NCI-H1417 treated with DMSO at 0.1 percent for 48 hours (cell line): ENCODE data around the gene CHI3L1.
"Not testable (repeated sequence)": the region's sequence is repeated elsewhere in the genome, so short reads cannot be mapped to it uniquely, and the experiment has no call there.

Experiments used
- DNase-seq: peaks from one replicate; lab custom pipeline; 2025; lab: John Stamatoyannopoulos, UW

The CHI3L1 gene

GRCh38 chr1:203186446-203187303, at the start of gene CHI3L1:
CHI3L1 (minus strand) TSS chr1:203186704; CDS start chr1:203186623, 81 bp downstream.
- DNase-seq: no peak

GRCh38 chr1:203234901-203235300, 48.4 kb upstream of the CHI3L1 start:
- DNase-seq: not testable (repeated sequence)

GRCh38 chr1:203229471-203230135, 43.1 kb upstream of the CHI3L1 start, which contains the start of gene CHIT1:
CHIT1 (minus strand) TSS chr1:203229673; CDS start chr1:203229636, 37 bp downstream.
- no peak for DNase-seq

- DNase-seq: no peak
Measured at GRCh38 chr1:203228670-203229069, 42.2 kb upstream of the CHI3L1 start.

GRCh38 chr1:203227371-203228083, 41.0 kb upstream of the CHI3L1 start:
- no peak for DNase-seq

- no peak for DNase-seq
Measured at GRCh38 chr1:203225071-203225470, 38.6 kb upstream of the CHI3L1 start.

- no peak for DNase-seq
Measured at GRCh38 chr1:203223012-203223775, 36.7 kb upstream of the CHI3L1 start.

- DNase-seq: no peak
Measured at GRCh38 chr1:203219934-203220333, 33.4 kb upstream of the CHI3L1 start.

GRCh38 chr1:203219171-203219570, 32.7 kb upstream of the CHI3L1 start:
- DNase-seq: no peak

- no peak for DNase-seq
Measured at GRCh38 chr1:203217668-203218067, 31.2 kb upstream of the CHI3L1 start.

GRCh38 chr1:203217139-203217655, 30.7 kb upstream of the CHI3L1 start:
- no peak for DNase-seq

- peak; percentile 22 for DNase-seq
Measured at GRCh38 chr1:203216274-203217138, 30.0 kb upstream of the CHI3L1 start.

- DNase-seq: no peak
Measured at GRCh38 chr1:203215573-203215972, 29.1 kb upstream of the CHI3L1 start.

GRCh38 chr1:203214871-203215270, 28.4 kb upstream of the CHI3L1 start:
- DNase-seq: no peak

- no peak for DNase-seq
Measured at GRCh38 chr1:203213126-203213525, 26.6 kb upstream of the CHI3L1 start.

GRCh38 chr1:203211812-203212211, 25.3 kb upstream of the CHI3L1 start:
- DNase-seq: no peak

GRCh38 chr1:203210988-203211387, 24.5 kb upstream of the CHI3L1 start:
- DNase-seq: no peak

GRCh38 chr1:203210350-203210749, 23.8 kb upstream of the CHI3L1 start:
- no peak for DNase-seq

GRCh38 chr1:203208181-203208580, 21.7 kb upstream of the CHI3L1 start:
- no peak for DNase-seq

- DNase-seq: no peak
Measured at GRCh38 chr1:203207751-203208150, 21.2 kb upstream of the CHI3L1 start.
